HepG2 (cell line): ENCODE data around the gene OVAAL. TPM values are rescaled to one million over a fixed set of nuclear protein-coding genes. Genes with fewer than 3 reads are reported as not detected.
A peak's percentile ranks its signal among the peaks of the same experiment; 100 is the strongest.

Experiments used
- BHLHE40 ChIP-seq: IDR thresholded peaks from 2 replicates; pipeline ENCODE4 v1.6.1; 2011; ENCODE audit warnings: low read length, improper control_type of control experiment
- ELF3 ChIP-seq: IDR thresholded peaks from 2 replicates; pipeline ENCODE4 v1.6.1; 2016; ENCODE audit warnings: missing genetic modification reagents, missing compliant biosample characterization
- ELK4 ChIP-seq: sonication (generic); formaldehyde crosslinking; IDR thresholded peaks from 2 replicates; pipeline ENCODE4 v1.9.0; 2021; ENCODE audit warnings: missing genetic modification reagents, borderline replicate concordance
- ERF ChIP-seq: IDR thresholded peaks from 2 replicates; pipeline ENCODE4 v1.6.1; 2018; ENCODE audit warnings: missing biosample characterization, missing genetic modification reagents
- POLR2A ChIP-seq, 2 experiments: IDR thresholded peaks; 2 replicates each; pipeline ENCODE4 v1.6.1; 2011; ENCODE audit warnings: low read depth in 2 of 2, low read length in 2 of 2, mild to moderate bottlenecking in 1 of 2, moderate library complexity in 1 of 2; ENCODE audit not compliant: insufficient read depth in 1 of 2
- SMC3 ChIP-seq: IDR thresholded peaks from 2 replicates; pipeline ENCODE4 v1.6.1; 2011; ENCODE audit warnings: low read length, improper control_type of control experiment
- ZNF441 ChIP-seq: sonication (generic); formaldehyde crosslinking; IDR thresholded peaks from 2 replicates; pipeline ENCODE4 v1.7.0; 2021; ENCODE audit warnings: missing genetic modification reagents, borderline replicate concordance
- ZNF547 ChIP-seq: sonication (generic); formaldehyde crosslinking; IDR thresholded peaks from 2 replicates; pipeline ENCODE4 v1.5.1; 2020; ENCODE audit warnings: mild to moderate bottlenecking, missing genetic modification reagents
- ZNF720 ChIP-seq: sonication (generic); formaldehyde crosslinking; IDR thresholded peaks from 2 replicates; pipeline ENCODE4 v1.4.0; 2020; ENCODE audit warnings: missing genetic modification reagents
- ZNF878 ChIP-seq: sonication (generic); formaldehyde crosslinking; IDR thresholded peaks from 2 replicates; pipeline ENCODE4 v1.8.1; 2023; ENCODE audit warnings: mild to moderate bottlenecking, missing genetic modification reagents, moderate library complexity
- polyA plus RNA-seq, 8 experiments: library from polyadenylated mRNA; depleted of rRNA in 3 of 8; stranded (reverse) in 7 of 8; unstranded in 1 of 8; fragments of >200 nt; fragmentation: Illumina TruSeq in 4 of 8; extraction: Trizol in 4 of 8; gene quantifications; 2 replicates each; pipeline versions ENCODE4 v1.2.1 to v1.2.3, GENCODE V29; 2011 to 2016; ENCODE audit warnings: low read depth in 4 of 8, missing spikeins in 1 of 8, mixed read lengths in 1 of 8; ENCODE audit not compliant: insufficient read depth in 1 of 8
- total RNA-seq, 5 experiments: library from RNA; depleted of rRNA; stranded (reverse); fragments of >200 nt; fragmentation: Illumina TruSeq; extraction: Trizol; gene quantifications; 2 replicates each; pipeline ENCODE4 v1.2.3, GENCODE V29; 2016; ENCODE audit warnings: low read depth in 1 of 5
- TF ChIP-seq, protein P1 (sequence below): sonication (generic); formaldehyde crosslinking; IDR thresholded peaks from 2 replicates; pipeline ENCODE4 v1.4.0; 2020; ENCODE audit warnings: missing genetic modification reagents, mild to moderate bottlenecking, borderline replicate concordance
- TF ChIP-seq, protein P2 (sequence below): sonication (generic); formaldehyde crosslinking; IDR thresholded peaks from 2 replicates; pipeline ENCODE4 v1.5.0; 2020; ENCODE audit warnings: missing genetic modification reagents
- TF ChIP-seq, protein P3 (sequence below): sonication (generic); formaldehyde crosslinking; IDR thresholded peaks from 2 replicates; pipeline ENCODE4 v1.4.0; 2020; ENCODE audit warnings: missing genetic modification reagents
- TF ChIP-seq, protein P4 (sequence below): sonication (generic); formaldehyde crosslinking; IDR thresholded peaks from 2 replicates; pipeline ENCODE4 v1.5.0; 2020; ENCODE audit warnings: mild to moderate bottlenecking, missing genetic modification reagents

Gene OVAAL
- total and polyA plus RNA-seq, 2 of the 13 experiments (the other 11 are each of a cell fraction or from before 2014, with no cell fraction given): 0.04 TPM; not detected in 1

DNA sequence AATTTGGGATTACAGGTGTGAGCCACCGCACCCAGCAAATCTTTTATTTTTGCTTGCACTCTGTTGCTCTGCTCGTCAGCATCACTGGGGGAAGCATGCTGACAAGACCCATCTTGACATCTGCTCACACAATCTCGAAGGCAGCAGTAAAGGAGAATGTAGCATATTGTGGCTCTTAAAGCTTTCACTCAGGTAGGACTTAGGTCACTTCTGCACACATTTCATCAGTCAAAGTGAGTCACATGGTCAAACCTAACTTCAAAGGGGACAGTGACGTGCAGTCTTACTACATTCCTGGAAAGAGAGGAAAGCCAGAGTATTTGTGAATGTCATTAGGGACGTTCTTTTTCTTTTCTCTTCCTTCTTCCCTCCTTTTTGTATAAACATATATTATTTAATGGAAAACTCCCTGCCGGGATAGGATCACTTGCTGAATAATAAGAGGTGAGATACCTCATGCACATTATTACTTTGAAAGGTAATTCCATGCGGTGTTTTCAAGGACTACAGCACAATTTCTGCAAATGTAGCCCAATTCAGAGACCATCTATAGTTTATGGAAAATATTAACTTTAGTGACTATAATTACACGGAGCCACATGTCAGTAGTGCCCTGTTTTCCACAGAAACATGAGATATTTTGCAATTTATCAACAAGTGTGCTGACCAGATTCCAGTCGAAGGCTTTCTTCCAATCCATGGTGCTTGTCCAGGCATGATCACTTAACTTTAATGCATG is 37.1 kb upstream of the OVAAL start (continued):
- TF ChIP-seq, protein P1, sequence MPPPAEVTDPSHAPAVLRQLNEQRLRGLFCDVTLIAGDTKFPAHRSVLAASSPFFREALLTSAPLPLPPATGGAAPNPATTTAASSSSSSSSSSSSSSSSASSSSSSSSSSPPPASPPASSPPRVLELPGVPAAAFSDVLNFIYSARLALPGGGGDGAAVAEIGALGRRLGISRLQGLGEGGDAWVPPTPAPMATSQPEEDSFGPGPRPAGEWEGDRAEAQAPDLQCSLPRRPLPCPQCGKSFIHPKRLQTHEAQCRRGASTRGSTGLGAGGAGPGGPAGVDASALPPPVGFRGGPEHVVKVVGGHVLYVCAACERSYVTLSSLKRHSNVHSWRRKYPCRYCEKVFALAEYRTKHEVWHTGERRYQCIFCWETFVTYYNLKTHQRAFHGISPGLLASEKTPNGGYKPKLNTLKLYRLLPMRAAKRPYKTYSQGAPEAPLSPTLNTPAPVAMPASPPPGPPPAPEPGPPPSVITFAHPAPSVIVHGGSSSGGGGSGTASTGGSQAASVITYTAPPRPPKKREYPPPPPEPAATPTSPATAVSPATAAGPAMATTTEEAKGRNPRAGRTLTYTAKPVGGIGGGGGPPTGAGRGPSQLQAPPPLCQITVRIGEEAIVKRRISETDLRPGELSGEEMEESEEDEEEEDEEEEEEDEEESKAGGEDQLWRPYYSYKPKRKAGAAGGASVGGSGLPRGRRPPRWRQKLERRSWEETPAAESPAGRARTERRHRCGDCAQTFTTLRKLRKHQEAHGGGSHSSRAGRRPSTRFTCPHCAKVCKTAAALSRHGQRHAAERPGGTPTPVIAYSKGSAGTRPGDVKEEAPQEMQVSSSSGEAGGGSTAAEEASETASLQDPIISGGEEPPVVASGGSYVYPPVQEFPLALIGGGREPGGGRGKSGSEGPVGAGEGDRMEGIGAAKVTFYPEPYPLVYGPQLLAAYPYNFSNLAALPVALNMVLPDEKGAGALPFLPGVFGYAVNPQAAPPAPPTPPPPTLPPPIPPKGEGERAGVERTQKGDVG: no peak
- peak; percentile 53; the same call in 1 of the 2 replicates for TF ChIP-seq ELF3 (CRISPR knock-in tag)
- no peak for TF ChIP-seq SMC3
- 0 out of 2 replicates have a peak, but pooled peaks have one; percentile 25 for TF ChIP-seq ZNF878 (CRISPR knock-in tag)
- TF ChIP-seq ELK4 (CRISPR knock-in tag): no peak
- TF ChIP-seq ZNF720 (CRISPR knock-in tag): no peak
- peak; percentile 43; the same call in 1 of the 2 replicates for TF ChIP-seq ERF (CRISPR knock-in tag)
- TF ChIP-seq, protein P2, sequence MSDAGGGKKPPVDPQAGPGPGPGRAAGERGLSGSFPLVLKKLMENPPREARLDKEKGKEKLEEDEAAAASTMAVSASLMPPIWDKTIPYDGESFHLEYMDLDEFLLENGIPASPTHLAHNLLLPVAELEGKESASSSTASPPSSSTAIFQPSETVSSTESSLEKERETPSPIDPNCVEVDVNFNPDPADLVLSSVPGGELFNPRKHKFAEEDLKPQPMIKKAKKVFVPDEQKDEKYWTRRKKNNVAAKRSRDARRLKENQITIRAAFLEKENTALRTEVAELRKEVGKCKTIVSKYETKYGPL: no peak
- TF ChIP-seq, protein P3, sequence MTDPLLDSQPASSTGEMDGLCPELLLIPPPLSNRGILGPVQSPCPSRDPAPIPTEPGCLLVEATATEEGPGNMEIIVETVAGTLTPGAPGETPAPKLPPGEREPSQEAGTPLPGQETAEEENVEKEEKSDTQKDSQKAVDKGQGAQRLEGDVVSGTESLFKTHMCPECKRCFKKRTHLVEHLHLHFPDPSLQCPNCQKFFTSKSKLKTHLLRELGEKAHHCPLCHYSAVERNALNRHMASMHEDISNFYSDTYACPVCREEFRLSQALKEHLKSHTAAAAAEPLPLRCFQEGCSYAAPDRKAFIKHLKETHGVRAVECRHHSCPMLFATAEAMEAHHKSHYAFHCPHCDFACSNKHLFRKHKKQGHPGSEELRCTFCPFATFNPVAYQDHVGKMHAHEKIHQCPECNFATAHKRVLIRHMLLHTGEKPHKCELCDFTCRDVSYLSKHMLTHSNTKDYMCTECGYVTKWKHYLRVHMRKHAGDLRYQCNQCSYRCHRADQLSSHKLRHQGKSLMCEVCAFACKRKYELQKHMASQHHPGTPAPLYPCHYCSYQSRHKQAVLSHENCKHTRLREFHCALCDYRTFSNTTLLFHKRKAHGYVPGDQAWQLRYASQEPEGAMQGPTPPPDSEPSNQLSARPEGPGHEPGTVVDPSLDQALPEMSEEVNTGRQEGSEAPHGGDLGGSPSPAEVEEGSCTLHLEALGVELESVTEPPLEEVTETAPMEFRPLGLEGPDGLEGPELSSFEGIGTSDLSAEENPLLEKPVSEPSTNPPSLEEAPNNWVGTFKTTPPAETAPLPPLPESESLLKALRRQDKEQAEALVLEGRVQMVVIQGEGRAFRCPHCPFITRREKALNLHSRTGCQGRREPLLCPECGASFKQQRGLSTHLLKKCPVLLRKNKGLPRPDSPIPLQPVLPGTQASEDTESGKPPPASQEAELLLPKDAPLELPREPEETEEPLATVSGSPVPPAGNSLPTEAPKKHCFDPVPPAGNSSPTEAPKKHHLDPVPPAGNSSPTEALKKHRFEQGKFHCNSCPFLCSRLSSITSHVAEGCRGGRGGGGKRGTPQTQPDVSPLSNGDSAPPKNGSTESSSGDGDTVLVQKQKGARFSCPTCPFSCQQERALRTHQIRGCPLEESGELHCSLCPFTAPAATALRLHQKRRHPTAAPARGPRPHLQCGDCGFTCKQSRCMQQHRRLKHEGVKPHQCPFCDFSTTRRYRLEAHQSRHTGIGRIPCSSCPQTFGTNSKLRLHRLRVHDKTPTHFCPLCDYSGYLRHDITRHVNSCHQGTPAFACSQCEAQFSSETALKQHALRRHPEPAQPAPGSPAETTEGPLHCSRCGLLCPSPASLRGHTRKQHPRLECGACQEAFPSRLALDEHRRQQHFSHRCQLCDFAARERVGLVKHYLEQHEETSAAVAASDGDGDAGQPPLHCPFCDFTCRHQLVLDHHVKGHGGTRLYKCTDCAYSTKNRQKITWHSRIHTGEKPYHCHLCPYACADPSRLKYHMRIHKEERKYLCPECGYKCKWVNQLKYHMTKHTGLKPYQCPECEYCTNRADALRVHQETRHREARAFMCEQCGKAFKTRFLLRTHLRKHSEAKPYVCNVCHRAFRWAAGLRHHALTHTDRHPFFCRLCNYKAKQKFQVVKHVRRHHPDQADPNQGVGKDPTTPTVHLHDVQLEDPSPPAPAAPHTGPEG (CRISPR knock-in tag): no peak
- no peak for TF ChIP-seq ZNF441
- TF ChIP-seq, protein P4, sequence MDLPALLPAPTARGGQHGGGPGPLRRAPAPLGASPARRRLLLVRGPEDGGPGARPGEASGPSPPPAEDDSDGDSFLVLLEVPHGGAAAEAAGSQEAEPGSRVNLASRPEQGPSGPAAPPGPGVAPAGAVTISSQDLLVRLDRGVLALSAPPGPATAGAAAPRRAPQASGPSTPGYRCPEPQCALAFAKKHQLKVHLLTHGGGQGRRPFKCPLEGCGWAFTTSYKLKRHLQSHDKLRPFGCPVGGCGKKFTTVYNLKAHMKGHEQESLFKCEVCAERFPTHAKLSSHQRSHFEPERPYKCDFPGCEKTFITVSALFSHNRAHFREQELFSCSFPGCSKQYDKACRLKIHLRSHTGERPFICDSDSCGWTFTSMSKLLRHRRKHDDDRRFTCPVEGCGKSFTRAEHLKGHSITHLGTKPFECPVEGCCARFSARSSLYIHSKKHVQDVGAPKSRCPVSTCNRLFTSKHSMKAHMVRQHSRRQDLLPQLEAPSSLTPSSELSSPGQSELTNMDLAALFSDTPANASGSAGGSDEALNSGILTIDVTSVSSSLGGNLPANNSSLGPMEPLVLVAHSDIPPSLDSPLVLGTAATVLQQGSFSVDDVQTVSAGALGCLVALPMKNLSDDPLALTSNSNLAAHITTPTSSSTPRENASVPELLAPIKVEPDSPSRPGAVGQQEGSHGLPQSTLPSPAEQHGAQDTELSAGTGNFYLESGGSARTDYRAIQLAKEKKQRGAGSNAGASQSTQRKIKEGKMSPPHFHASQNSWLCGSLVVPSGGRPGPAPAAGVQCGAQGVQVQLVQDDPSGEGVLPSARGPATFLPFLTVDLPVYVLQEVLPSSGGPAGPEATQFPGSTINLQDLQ: no peak
- TF ChIP-seq BHLHE40: 0 out of 2 replicates have a peak, but pooled peaks have one; percentile 10
- TF ChIP-seq ZNF547 (CRISPR knock-in tag): no peak
- TF ChIP-seq POLR2A (IDR thresholded peaks at IDR 0.05; ENCODE audit: insufficient read depth in 1 of 2, low read depth in 2 of 2, low read length in 2 of 2): 0 out of 4 replicates have a peak, but pooled peaks of 1 of the 2 experiments have one; percentile 2
